OCI-LY1 (cell line): ENCODE measurements around the gene ROCK2.

Source experiments
- EZH2 ChIP-seq: fragments of 200-600 bp; sonication (generic), shearing (Covaris generic); IDR thresholded peaks from 2 replicates; pipeline ENCODE4 v1.8.0; 2017; ENCODE audit warnings: borderline replicate concordance, mixed run types, mild to moderate bottlenecking, antibody characterized with exemption, low read length, moderate library complexity, mixed read lengths
- TF ChIP-seq, protein P1 (sequence below): fragments of 200-600 bp; sonication (generic), shearing (Covaris generic); IDR thresholded peaks from 2 replicates; pipeline ENCODE4 v1.5.1; 2017; ENCODE audit warnings: mild to moderate bottlenecking, antibody characterized with exemption, low read length, moderate library complexity, mixed read lengths

GRCh38 chr2:11375025-11375688 lies 30.7 kb upstream of the ROCK2 start:
- TF ChIP-seq, protein P1, sequence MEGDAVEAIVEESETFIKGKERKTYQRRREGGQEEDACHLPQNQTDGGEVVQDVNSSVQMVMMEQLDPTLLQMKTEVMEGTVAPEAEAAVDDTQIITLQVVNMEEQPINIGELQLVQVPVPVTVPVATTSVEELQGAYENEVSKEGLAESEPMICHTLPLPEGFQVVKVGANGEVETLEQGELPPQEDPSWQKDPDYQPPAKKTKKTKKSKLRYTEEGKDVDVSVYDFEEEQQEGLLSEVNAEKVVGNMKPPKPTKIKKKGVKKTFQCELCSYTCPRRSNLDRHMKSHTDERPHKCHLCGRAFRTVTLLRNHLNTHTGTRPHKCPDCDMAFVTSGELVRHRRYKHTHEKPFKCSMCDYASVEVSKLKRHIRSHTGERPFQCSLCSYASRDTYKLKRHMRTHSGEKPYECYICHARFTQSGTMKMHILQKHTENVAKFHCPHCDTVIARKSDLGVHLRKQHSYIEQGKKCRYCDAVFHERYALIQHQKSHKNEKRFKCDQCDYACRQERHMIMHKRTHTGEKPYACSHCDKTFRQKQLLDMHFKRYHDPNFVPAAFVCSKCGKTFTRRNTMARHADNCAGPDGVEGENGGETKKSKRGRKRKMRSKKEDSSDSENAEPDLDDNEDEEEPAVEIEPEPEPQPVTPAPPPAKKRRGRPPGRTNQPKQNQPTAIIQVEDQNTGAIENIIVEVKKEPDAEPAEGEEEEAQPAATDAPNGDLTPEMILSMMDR = no peak
- no peak for TF ChIP-seq EZH2
